HEK293 (cell line): Measurements from ENCODE around the gene CDKN3.

Experiments
- CTCF ChIA-PET: fragments of 350-600 bp; formaldehyde crosslinking; extraction: SDS; loops from one replicate; lab custom pipeline; 2021; ENCODE audit warnings: antibody characterized with exemption; lab: Yijun Ruan, JAX
- POLR2A ChIA-PET: fragments of 300-600 bp; formaldehyde crosslinking; extraction: SDS; loops from one replicate; lab custom pipeline; 2020; ENCODE audit warnings: antibody characterized with exemption, inconsistent platforms; lab: Yijun Ruan, JAX
- H3K27ac ChIP-seq: fragments of 200-500 bp; sonication (Bioruptor generic); 2 replicates; pipeline ENCODE4 v1.5.1; 2014; ENCODE audit warnings: low read depth, low read length, control low read depth, inconsistent platforms; ENCODE audit errors: extremely low read depth
- H3K36me3 ChIP-seq, 2 experiments: fragments of 200-500 bp in 1 of 2; sonication (Bioruptor generic) in 1 of 2; 1 replicate in 1 of 2; 2 replicates in 1 of 2; pipeline ENCODE4 v1.5.1; 2014 to 2017; ENCODE audit warnings: inconsistent platforms in 2 of 2, low read length in 2 of 2; ENCODE audit not compliant: control insufficient read depth in 2 of 2, insufficient read depth in 1 of 2
- H3K4me1 ChIP-seq: fragments of 200-500 bp; sonication (Bioruptor generic); 2 replicates; pipeline ENCODE4 v1.5.1; 2014; ENCODE audit warnings: mild to moderate bottlenecking, low read length, inconsistent platforms; ENCODE audit not compliant: control insufficient read depth, insufficient read depth
- H3K4me3 ChIP-seq: 2 replicates; pipeline ENCODE4 v1.5.1; 2011; ENCODE audit warnings: low read depth, mild to moderate bottlenecking, control low read depth, low read length, moderate library complexity
- H3K9me3 ChIP-seq: fragments of 200-500 bp; sonication (Bioruptor generic); 2 replicates; pipeline ENCODE4 v1.5.1; 2014; ENCODE audit warnings: low read depth, low read length, inconsistent platforms; ENCODE audit not compliant: control insufficient read depth, insufficient read depth
- BCL11A ChIP-seq: fragments of 450-650 bp; formaldehyde crosslinking; IDR thresholded peaks from 2 replicates; pipeline ENCODE4 v1.5.1; 2016; ENCODE audit warnings: low read depth, missing biosample characterization, missing genetic modification characterization
- EGR2 ChIP-seq: fragments of 450-650 bp; formaldehyde crosslinking; IDR thresholded peaks from 2 replicates; pipeline ENCODE4 v1.5.1; 2016; ENCODE audit warnings: low read depth, missing biosample characterization, missing genetic modification characterization
- FEZF1 ChIP-seq: fragments of 450-650 bp; formaldehyde crosslinking; IDR thresholded peaks from 2 replicates; pipeline ENCODE4 v1.5.1; 2016; ENCODE audit warnings: missing biosample characterization, missing genetic modification characterization
- GLIS1 ChIP-seq: fragments of 450-650 bp; formaldehyde crosslinking; IDR thresholded peaks from 2 replicates; pipeline ENCODE4 v1.5.1; 2016; ENCODE audit warnings: missing biosample characterization, missing genetic modification characterization
- MYNN ChIP-seq: fragments of 450-650 bp; formaldehyde crosslinking; IDR thresholded peaks from 2 replicates; pipeline ENCODE4 v1.5.1; 2016; ENCODE audit warnings: missing biosample characterization, missing genetic modification characterization, borderline replicate concordance
- PRDM10 ChIP-seq: fragments of 450-650 bp; formaldehyde crosslinking; IDR thresholded peaks from 2 replicates; pipeline ENCODE4 v1.5.1; 2016; ENCODE audit warnings: missing biosample characterization, missing genetic modification characterization
- ZFHX2 ChIP-seq: fragments of 450-650 bp; formaldehyde crosslinking; conservative IDR thresholded peaks from 2 replicates; pipeline ENCODE4 v1.5.1; 2016; ENCODE audit warnings: missing biosample characterization, missing genetic modification characterization
- ZNF133 ChIP-seq: fragments of 450-650 bp; formaldehyde crosslinking; IDR thresholded peaks from 2 replicates; pipeline ENCODE4 v1.5.1; 2016; ENCODE audit warnings: missing biosample characterization, missing genetic modification characterization
- ZNF138 ChIP-seq: fragments of 450-650 bp; formaldehyde crosslinking; IDR thresholded peaks from 2 replicates; pipeline ENCODE4 v1.5.1; 2016; ENCODE audit warnings: missing biosample characterization, missing genetic modification characterization, borderline replicate concordance
- ZNF140 ChIP-seq: fragments of 450-650 bp; formaldehyde crosslinking; IDR thresholded peaks from 2 replicates; pipeline ENCODE4 v1.5.1; 2016; ENCODE audit warnings: missing biosample characterization, missing genetic modification characterization
- ZNF169 ChIP-seq: fragments of 450-650 bp; formaldehyde crosslinking; IDR thresholded peaks from 2 replicates; pipeline ENCODE4 v1.5.1; 2016; ENCODE audit warnings: missing biosample characterization, missing genetic modification characterization
- ZNF211 ChIP-seq: fragments of 450-650 bp; formaldehyde crosslinking; IDR thresholded peaks from 2 replicates; pipeline ENCODE4 v1.5.1; 2016; ENCODE audit warnings: low read depth, missing biosample characterization, missing genetic modification characterization
- ZNF513 ChIP-seq: fragments of 450-650 bp; IDR thresholded peaks from 2 replicates; pipeline ENCODE4 v1.5.1; 2018; ENCODE audit warnings: missing biosample characterization, missing genetic modification characterization
- ZNF610 ChIP-seq: fragments of 450-650 bp; formaldehyde crosslinking; IDR thresholded peaks from 2 replicates; pipeline ENCODE4 v1.5.1; 2016; ENCODE audit warnings: missing biosample characterization, missing genetic modification characterization, borderline replicate concordance
- ZNF623 ChIP-seq: fragments of 450-650 bp; formaldehyde crosslinking; IDR thresholded peaks from 2 replicates; pipeline ENCODE4 v1.5.1; 2016; ENCODE audit warnings: missing biosample characterization, missing genetic modification characterization
- ZNF658 ChIP-seq: fragments of 450-650 bp; formaldehyde crosslinking; IDR thresholded peaks from 2 replicates; pipeline ENCODE4; 2016; ENCODE audit warnings: missing biosample characterization, missing genetic modification characterization
- ZNF664 ChIP-seq: fragments of 450-650 bp; formaldehyde crosslinking; IDR thresholded peaks from 2 replicates; pipeline ENCODE4 v1.5.1; 2016; ENCODE audit warnings: missing biosample characterization, missing genetic modification characterization
- ZNF76 ChIP-seq: fragments of 450-650 bp; formaldehyde crosslinking; IDR thresholded peaks from 2 replicates; pipeline ENCODE4; 2016; ENCODE audit warnings: low read depth, missing biosample characterization, missing genetic modification characterization, borderline replicate concordance
- ZNF768 ChIP-seq: fragments of 450-650 bp; formaldehyde crosslinking; IDR thresholded peaks from 2 replicates; pipeline ENCODE4 v1.5.1; 2018; ENCODE audit warnings: missing biosample characterization, mild to moderate bottlenecking, missing genetic modification characterization
- ZNF785 ChIP-seq: fragments of 450-650 bp; formaldehyde crosslinking; IDR thresholded peaks from 2 replicates; pipeline ENCODE4 v1.5.1; 2016; ENCODE audit warnings: missing biosample characterization, missing genetic modification characterization
- TF ChIP-seq, protein P1 (sequence below): fragments of 450-650 bp; formaldehyde crosslinking; IDR thresholded peaks from 2 replicates; pipeline ENCODE4 v1.5.1; 2016; ENCODE audit warnings: missing biosample characterization, missing genetic modification characterization
- TF ChIP-seq, protein P2 (sequence below): fragments of 450-650 bp; formaldehyde crosslinking; IDR thresholded peaks from 2 replicates; pipeline ENCODE4 v1.5.1; 2016; ENCODE audit warnings: missing biosample characterization, missing genetic modification characterization

The CDKN3 gene

DNA sequence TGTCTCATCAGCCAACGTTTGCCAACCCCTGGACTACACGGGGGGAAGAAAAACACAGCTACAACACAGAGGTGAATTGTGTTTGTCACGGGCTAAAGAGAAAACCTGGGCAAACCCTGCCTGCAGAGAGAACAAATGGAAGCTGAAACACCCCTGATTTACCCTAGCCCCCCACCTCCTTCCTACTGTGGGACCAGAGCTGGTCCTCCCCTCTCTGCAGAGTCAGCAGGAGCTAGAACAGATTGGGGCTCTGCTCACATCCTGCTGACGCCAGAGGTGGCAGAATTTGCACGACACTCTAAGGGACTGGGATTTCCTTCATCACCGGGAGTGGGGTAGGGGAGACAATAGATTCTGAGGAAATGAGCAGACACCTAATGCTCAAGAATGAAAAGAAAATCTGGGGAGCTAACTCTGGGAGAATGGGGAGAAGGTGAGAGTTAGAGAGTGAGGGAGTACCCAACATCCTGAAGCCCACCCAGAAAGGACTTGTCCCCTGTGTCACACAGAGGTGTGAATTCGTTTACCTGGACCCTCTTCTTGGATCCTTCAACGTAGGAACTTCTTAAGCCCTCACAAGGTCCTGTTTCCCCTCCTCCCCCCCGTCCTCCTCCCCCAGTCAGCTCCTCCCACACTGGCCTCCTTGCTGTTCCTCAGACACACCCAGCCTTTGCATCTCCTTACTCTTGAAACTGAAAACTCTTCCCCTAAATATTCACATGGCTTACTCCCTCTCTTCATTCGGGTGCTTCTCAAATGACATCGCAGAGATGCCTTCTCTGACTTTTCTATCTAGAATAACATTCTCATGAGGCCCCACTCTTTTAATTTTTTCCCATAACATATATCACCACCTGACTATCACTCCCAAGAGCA is 26.2 kb upstream of the CDKN3 start:
- ChIA-PET POLR2A (no interaction called here), CTCF (interaction anchor here (0.6 kb wide), 1 partner anchor 1742 kb away, joined by 3 read pairs; no protein-coding TSS in a partner anchor)
- H3K36me3 ChIP-seq = no peaks in the 10 kb centered on the region
- H3K9me3 ChIP-seq = no peaks in the 10 kb centered on the region
- TF ChIP-seq ZNF211 (no peak), ZNF140 (no peak), ZNF658 (tag by site-specific recombination) (no peak), ZNF623 (tag by site-specific recombination) (no peak), ZNF785 (no peak), ZNF133 (tag by site-specific recombination) (no peak), ZFHX2 (no peak), ZNF664 (tag by site-specific recombination) (no peak)
- H3K4me1 ChIP-seq = no peaks in the 10 kb centered on the region
- H3K27ac ChIP-seq = no peak overlapping the region
- H3K4me3 ChIP-seq = no peak overlapping the region

GRCh38 chr14:54374117-54374884 is 22.5 kb upstream of the CDKN3 start:
- Histone ChIP-seq H3K27ac (no peak overlapping the region), H3K4me1 (no peaks in the 10 kb centered on the region), H3K36me3 (no peaks in the 10 kb centered on the region), H3K4me3 (no peak overlapping the region), H3K9me3 (no peaks in the 10 kb centered on the region)
- ChIA-PET POLR2A (no interaction called here), CTCF (interaction anchor here (0.6 to 0.7 kb wide), 2 partner anchors 26 to 800 kb away, joined by 3 to 4 read pairs; no protein-coding TSS in a partner anchor)
- TF ChIP-seq ZNF768 (tag by site-specific recombination) (no peak), PRDM10 (tag by site-specific recombination) (no peak), FEZF1 (tag by site-specific recombination) (no peak), ZNF138 (no peak)

- ChIA-PET CTCF (interaction anchor here (1.8 kb wide), 1 partner anchor 10 kb away, joined by 12 read pairs; no protein-coding TSS in a partner anchor), POLR2A (no interaction called here)
- Histone ChIP-seq H3K9me3 (no peaks in the 10 kb centered on the region), H3K27ac (no peak overlapping the region), H3K4me3 (no peak overlapping the region), H3K36me3 (no peaks in the 10 kb centered on the region), H3K4me1 (no peaks in the 10 kb centered on the region)
- TF ChIP-seq MYNN (tag by site-specific recombination) = no peak
- TF ChIP-seq, protein P1, sequence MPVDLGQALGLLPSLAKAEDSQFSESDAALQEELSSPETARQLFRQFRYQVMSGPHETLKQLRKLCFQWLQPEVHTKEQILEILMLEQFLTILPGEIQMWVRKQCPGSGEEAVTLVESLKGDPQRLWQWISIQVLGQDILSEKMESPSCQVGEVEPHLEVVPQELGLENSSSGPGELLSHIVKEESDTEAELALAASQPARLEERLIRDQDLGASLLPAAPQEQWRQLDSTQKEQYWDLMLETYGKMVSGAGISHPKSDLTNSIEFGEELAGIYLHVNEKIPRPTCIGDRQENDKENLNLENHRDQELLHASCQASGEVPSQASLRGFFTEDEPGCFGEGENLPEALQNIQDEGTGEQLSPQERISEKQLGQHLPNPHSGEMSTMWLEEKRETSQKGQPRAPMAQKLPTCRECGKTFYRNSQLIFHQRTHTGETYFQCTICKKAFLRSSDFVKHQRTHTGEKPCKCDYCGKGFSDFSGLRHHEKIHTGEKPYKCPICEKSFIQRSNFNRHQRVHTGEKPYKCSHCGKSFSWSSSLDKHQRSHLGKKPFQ (tag by site-specific recombination) = no peak
- TF ChIP-seq ZNF169 = no peak
- no peak for TF ChIP-seq GLIS1 (tag by site-specific recombination)
- no peak for TF ChIP-seq EGR2 (tag by site-specific recombination)
- TF ChIP-seq ZNF610 (tag by site-specific recombination) = no peak
- no peak for TF ChIP-seq ZNF513 (tag by site-specific recombination)
- TF ChIP-seq, protein P2, sequence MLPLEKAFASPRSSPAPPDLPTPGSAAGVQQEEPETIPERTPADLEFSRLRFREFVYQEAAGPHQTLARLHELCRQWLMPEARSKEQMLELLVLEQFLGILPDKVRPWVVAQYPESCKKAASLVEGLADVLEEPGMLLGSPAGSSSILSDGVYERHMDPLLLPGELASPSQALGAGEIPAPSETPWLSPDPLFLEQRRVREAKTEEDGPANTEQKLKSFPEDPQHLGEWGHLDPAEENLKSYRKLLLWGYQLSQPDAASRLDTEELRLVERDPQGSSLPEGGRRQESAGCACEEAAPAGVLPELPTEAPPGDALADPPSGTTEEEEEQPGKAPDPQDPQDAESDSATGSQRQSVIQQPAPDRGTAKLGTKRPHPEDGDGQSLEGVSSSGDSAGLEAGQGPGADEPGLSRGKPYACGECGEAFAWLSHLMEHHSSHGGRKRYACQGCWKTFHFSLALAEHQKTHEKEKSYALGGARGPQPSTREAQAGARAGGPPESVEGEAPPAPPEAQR (tag by site-specific recombination) = no peak
- no peak for TF ChIP-seq ZFHX2
- TF ChIP-seq BCL11A = no peak
- TF ChIP-seq ZNF76 (tag by site-specific recombination) = no peak
Observed at GRCh38 chr14:54377501-54377900, 19.3 kb upstream of the CDKN3 start.
